PC-9 (cell line): ENCODE data around the gene AGRN.

Experiments
- CTCF ChIP-seq: fragments of 200-600 bp; sonication (generic); conservative IDR thresholded peaks from 2 replicates; pipeline ENCODE4 v1.6.1; 2017; ENCODE audit warnings: mixed run types, antibody characterized with exemption, mild to moderate bottlenecking, moderate library complexity
- EZH2 ChIP-seq: fragments of 200-600 bp; sonication (generic); IDR thresholded peaks from 2 replicates; pipeline ENCODE4 v1.8.0; 2017; ENCODE audit warnings: antibody characterized with exemption, low read depth

GRCh38 chr1:1063261-1063944 is 43.5 kb downstream of the AGRN start:
- no peak for TF ChIP-seq CTCF
- no peak for TF ChIP-seq EZH2
